HUES48 (cell line): ENCODE data around the gene GADL1.
A peak's percentile ranks its signal among the peaks of the same experiment; 100 is the strongest.

Source experiments
- H3K27ac ChIP-seq: one replicate; pipeline ENCODE4 v1.7.0; 2013; ENCODE audit warnings: low read depth, low read length, inconsistent platforms
- H3K27me3 ChIP-seq: 2 replicates; pipeline ENCODE4 v1.6.1; 2013; ENCODE audit warnings: mild to moderate bottlenecking, low read length; ENCODE audit not compliant: control insufficient read depth, insufficient read depth
- H3K36me3 ChIP-seq: 2 replicates; pipeline ENCODE4 v1.6.1; 2013; ENCODE audit warnings: low read length; ENCODE audit not compliant: control insufficient read depth, insufficient read depth
- H3K4me1 ChIP-seq: 2 replicates; pipeline ENCODE4 v1.6.1; 2013; ENCODE audit warnings: mild to moderate bottlenecking, low read length; ENCODE audit not compliant: control insufficient read depth, insufficient read depth
- H3K4me3 ChIP-seq: 2 replicates; pipeline ENCODE4 v1.5.1; 2013; ENCODE audit warnings: mild to moderate bottlenecking, low read depth, low read length
- H3K9ac ChIP-seq: 2 replicates; pipeline ENCODE4 v1.6.1; 2013; ENCODE audit warnings: mild to moderate bottlenecking, low read depth, low read length, moderate library complexity
- H3K9me3 ChIP-seq: 2 replicates; pipeline ENCODE4 v1.6.1; 2013; ENCODE audit warnings: low read length; ENCODE audit not compliant: control insufficient read depth, insufficient read depth

The GADL1 gene

DNA sequence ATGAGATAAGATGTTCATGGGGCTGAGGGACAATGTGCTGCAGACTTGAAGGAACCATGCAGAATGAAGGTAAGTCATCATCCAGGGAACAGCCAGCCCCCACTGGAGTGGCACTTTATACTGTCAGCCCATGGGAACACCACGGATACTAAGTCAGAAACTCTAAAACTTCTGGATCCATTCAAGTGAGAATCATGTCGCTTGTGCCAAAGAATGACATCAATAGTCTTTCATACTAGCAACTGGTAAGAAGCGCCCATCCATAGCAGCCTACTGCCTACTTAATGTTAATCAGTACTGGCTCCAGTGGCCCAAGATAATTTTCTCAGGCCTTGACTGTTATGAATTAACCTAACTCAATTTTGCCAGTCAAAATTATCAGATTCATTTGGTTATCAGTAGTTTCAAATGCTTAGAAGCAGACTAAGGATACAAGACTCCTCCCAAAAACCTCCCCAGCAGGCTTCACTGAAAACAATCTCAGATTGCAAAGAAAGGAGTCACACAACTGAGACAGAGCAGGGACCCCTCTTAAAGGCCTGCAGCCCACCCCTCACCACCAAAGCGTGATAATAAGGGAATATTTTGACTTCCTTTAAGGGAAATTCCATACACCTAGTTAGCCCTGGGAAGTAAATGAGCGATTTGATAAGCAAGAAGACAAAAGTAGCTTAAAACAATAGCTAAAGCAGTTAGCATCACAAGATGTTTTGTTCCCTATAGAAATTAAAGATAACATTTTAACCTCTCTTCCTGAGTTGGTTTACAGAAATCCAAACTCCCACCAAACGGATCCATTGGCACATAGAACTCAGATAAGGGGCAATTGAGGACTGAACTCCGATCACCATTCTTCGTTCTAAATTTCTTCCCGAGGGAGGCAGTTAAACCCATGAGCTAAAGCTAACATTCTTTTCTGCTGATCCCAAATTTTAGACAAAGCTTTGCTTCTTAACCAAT, 189.2 kb downstream of the GADL1 start:
- peaks cover 4% of the 10 kb centered on the region; the same call in 1 of the 2 replicates for H3K36me3 ChIP-seq
- H3K4me3 ChIP-seq: no peak overlapping the region
- H3K27me3 ChIP-seq: no peaks in the 10 kb centered on the region
- no peak overlapping the region for H3K9ac ChIP-seq
- peak overlapping the region; percentile 22 for H3K27ac ChIP-seq
- H3K4me1 ChIP-seq: peaks cover 14% of the 10 kb centered on the region; the same call in 1 of the 2 replicates
- peaks cover 32% of the 10 kb centered on the region for H3K9me3 ChIP-seq

DNA sequence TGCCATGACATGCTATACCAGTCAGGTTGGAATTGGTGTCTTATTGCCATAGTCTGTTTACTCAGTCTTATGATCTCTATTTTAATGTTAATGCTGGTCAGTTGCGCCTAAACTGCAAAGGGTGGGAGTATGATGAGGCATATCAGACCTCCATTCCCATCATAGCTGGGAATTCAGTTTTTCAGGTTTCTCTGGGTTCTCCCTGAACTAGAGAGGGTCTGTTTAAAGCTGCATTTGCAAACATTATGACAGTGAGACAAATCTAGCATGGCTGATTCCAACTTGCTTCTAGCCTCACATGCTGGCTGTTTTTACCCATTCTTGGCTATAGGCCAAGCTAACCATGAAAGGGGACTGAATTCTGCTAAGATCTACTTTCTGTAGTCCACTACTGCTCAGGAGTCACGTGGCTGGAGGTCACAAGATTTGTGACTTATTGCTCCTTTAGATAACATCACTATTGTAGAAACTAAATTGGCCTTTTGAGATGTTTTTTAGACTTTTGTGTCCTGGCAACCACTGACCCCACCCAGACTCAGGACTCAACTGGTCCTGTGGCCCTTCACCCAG, 191.5 kb downstream of the GADL1 start:
- peaks cover 14% of the 10 kb centered on the region; the same call in 1 of the 2 replicates for H3K4me1 ChIP-seq
- no peak overlapping the region for H3K9ac ChIP-seq
- H3K27ac ChIP-seq: no peak overlapping the region
- peaks cover 4% of the 10 kb centered on the region; the same call in 1 of the 2 replicates for H3K36me3 ChIP-seq
- no peaks in the 10 kb centered on the region for H3K27me3 ChIP-seq
- peaks cover 32% of the 10 kb centered on the region for H3K9me3 ChIP-seq
- H3K4me3 ChIP-seq: no peak overlapping the region; the same call in 1 of the 2 replicates

DNA sequence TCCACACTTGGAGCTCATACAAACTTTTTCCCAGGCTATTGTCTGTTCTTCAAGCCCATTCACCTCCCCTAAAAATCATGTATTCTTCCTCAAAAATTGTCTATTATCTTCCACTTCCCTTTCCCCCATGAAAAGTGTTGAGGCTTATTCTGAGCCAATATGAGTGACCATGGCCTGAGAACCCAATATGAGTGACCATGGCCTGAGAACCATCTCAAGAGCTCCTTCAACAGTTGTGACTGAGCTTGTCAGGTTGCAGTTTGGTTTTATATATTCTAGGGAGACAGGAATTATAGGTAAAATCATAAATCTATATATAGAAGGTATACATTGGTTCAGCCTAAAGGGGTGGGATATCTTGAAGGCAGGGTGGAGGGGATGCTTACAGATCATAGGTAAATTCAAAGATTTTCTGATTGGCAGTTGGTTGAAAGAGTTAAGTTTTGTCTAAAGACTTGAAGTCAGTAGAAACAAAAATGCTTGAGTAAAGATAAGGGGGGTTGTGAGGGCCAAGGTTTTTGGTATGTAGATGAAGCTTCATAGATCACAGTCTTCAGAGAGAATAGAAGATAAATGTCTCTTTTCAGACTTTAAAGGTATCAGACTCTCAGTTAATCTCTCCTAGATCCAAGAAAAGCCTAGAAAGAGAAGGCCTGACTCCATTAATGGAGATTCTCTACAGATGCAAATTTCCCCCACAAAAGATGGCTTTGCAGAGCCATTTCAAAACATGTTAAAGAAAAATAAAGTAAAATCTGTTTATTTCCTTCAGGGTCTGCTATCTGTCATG, 192.2 kb downstream of the GADL1 start:
- Histone ChIP-seq H3K9me3 (peaks cover 32% of the 10 kb centered on the region), H3K27ac (no peak overlapping the region), H3K4me1 (peaks cover 14% of the 10 kb centered on the region; the same call in 1 of the 2 replicates), H3K27me3 (no peaks in the 10 kb centered on the region), H3K36me3 (peaks cover 4% of the 10 kb centered on the region; the same call in 1 of the 2 replicates), H3K9ac (no peak overlapping the region), H3K4me3 (no peak overlapping the region)

- no peak overlapping the region for H3K9ac ChIP-seq
- no peak overlapping the region for H3K4me3 ChIP-seq
- H3K36me3 ChIP-seq: peaks cover 4% of the 10 kb centered on the region; the same call in 1 of the 2 replicates
- peaks cover 26% of the 10 kb centered on the region for H3K4me1 ChIP-seq
- no peaks in the 10 kb centered on the region for H3K27me3 ChIP-seq
- H3K9me3 ChIP-seq: peaks cover 23% of the 10 kb centered on the region
- no peak overlapping the region for H3K27ac ChIP-seq
These were observed 193.6 kb downstream of the GADL1 start for GRCh38 chr3:30700702-30701321.

GRCh38 chr3:30699927-30700326, 194.5 kb downstream of the GADL1 start:
- Histone ChIP-seq H3K9ac (no peak overlapping the region), H3K27me3 (no peaks in the 10 kb centered on the region), H3K9me3 (peaks cover 23% of the 10 kb centered on the region), H3K27ac (no peak overlapping the region), H3K36me3 (peaks cover 4% of the 10 kb centered on the region; the same call in 1 of the 2 replicates), H3K4me3 (no peak overlapping the region), H3K4me1 (peaks cover 30% of the 10 kb centered on the region)

GRCh38 chr3:30698549-30698948, 195.9 kb downstream of the GADL1 start:
- Histone ChIP-seq H3K9me3 (peaks cover 21% of the 10 kb centered on the region), H3K9ac (no peak overlapping the region), H3K36me3 (peaks cover 4% of the 10 kb centered on the region; the same call in 1 of the 2 replicates), H3K4me1 (peaks cover 26% of the 10 kb centered on the region), H3K27ac (no peak overlapping the region), H3K27me3 (no peaks in the 10 kb centered on the region), H3K4me3 (no peak overlapping the region)

GRCh38 chr3:30696896-30697295, 197.6 kb downstream of the GADL1 start:
- Histone ChIP-seq H3K9me3 (peaks cover 5% of the 10 kb centered on the region; the same call in 1 of the 2 replicates), H3K4me3 (no peak overlapping the region), H3K36me3 (0 out of 2 replicates have a peak, but pooled peaks cover 6% of the 10 kb centered on the region), H3K27me3 (no peaks in the 10 kb centered on the region), H3K4me1 (peaks cover 30% of the 10 kb centered on the region), H3K27ac (no peak overlapping the region), H3K9ac (no peak overlapping the region)

- Histone ChIP-seq H3K4me3 (no peak overlapping the region), H3K9ac (no peak overlapping the region), H3K9me3 (peaks cover 2% of the 10 kb centered on the region; the same call in 1 of the 2 replicates), H3K4me1 (peaks cover 30% of the 10 kb centered on the region), H3K36me3 (peaks cover 8% of the 10 kb centered on the region), H3K27ac (peak overlapping the region; percentile 73), H3K27me3 (no peaks in the 10 kb centered on the region)
These were observed 198.1 kb downstream of the GADL1 start for GRCh38 chr3:30696403-30696819.

GRCh38 chr3:30695302-30696061, 199.0 kb downstream of the GADL1 start:
- Histone ChIP-seq H3K27ac (peak overlapping the region; percentile 73), H3K9ac (no peak overlapping the region), H3K4me3 (no peak overlapping the region), H3K4me1 (peaks cover 30% of the 10 kb centered on the region), H3K36me3 (peaks cover 17% of the 10 kb centered on the region), H3K9me3 (no peaks in the 10 kb centered on the region), H3K27me3 (no peaks in the 10 kb centered on the region)

- Histone ChIP-seq H3K9me3 (no peaks in the 10 kb centered on the region), H3K27ac (peak overlapping the region; percentile 73), H3K36me3 (peaks cover 26% of the 10 kb centered on the region), H3K4me1 (peaks cover 30% of the 10 kb centered on the region), H3K27me3 (no peaks in the 10 kb centered on the region), H3K9ac (no peak overlapping the region), H3K4me3 (no peak overlapping the region)
These were observed 199.8 kb downstream of the GADL1 start for GRCh38 chr3:30694668-30695067.
